BE2C (cell line): ENCODE data around the gene NLGN1.

Experiments
- DNase-seq: peaks from one replicate; pipeline ENCODE4 v3.0.0-alpha.2; 2020
- H3K27me3 ChIP-seq: fragments of 250-450 bp; sonication (Bioruptor Pico); 2 replicates; pipeline ENCODE4 v1.5.1; 2020; ENCODE audit warnings: mild to moderate bottlenecking
- H3K36me3 ChIP-seq: fragments of 250-450 bp; sonication (Bioruptor Pico); 2 replicates; pipeline ENCODE4 v1.5.1; 2020; ENCODE audit warnings: mild to moderate bottlenecking
- H3K4me1 ChIP-seq: fragments of 250-450 bp; sonication (Bioruptor Pico); 2 replicates; pipeline ENCODE4 v1.5.1; 2020
- H3K4me3 ChIP-seq: 2 replicates; pipeline ENCODE4 v1.5.1; 2011; ENCODE audit warnings: low read depth, low read length
- H3K9me3 ChIP-seq: fragments of 250-450 bp; sonication (Bioruptor Pico); 2 replicates; pipeline ENCODE4 v1.5.1; 2020
- CTCF ChIP-seq: IDR thresholded peaks from 2 replicates; pipeline ENCODE4 v1.5.1; 2012; ENCODE audit warnings: mild to moderate bottlenecking, low read depth, low read length

The NLGN1 gene

GRCh38 chr3:173745952-173746682 is 348.6 kb downstream of the NLGN1 start:
- TF ChIP-seq CTCF, result no peak
- H3K9me3 ChIP-seq, result no peaks in the 10 kb centered on the region
- DNase-seq, result no peak
- H3K36me3 ChIP-seq, result no peaks in the 10 kb centered on the region
- H3K4me1 ChIP-seq, result no peaks in the 10 kb centered on the region
- H3K4me3 ChIP-seq, result no peak overlapping the region
- H3K27me3 ChIP-seq, result no peaks in the 10 kb centered on the region

GRCh38 chr3:173747427-173747826 is 349.9 kb downstream of the NLGN1 start:
- H3K9me3 ChIP-seq, result no peaks in the 10 kb centered on the region
- H3K27me3 ChIP-seq, result no peaks in the 10 kb centered on the region
- no peaks in the 10 kb centered on the region for H3K4me1 ChIP-seq
- no peak overlapping the region for H3K4me3 ChIP-seq
- H3K36me3 ChIP-seq, result no peaks in the 10 kb centered on the region
- no peak for TF ChIP-seq CTCF
- DNase-seq, result no peak

DNA sequence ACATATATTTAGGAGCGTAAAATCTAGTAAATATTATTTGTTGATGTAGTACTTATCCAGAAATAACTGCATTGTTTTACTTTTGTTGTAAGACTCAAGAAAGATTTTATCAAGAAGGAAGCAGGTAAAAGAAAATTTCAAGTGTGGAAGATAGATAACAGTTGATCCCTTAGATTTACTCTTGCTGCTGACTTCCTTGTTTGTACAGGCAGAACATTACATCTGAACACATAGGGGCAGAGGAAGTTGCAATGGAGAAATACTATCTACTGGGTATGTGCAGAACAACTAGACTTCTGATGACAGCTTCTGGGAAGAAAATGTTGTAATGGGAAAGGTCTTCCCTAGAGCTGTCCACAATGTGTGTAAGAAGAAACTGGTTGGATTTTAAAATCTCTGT is 350.6 kb downstream of the NLGN1 start:
- no peak overlapping the region for H3K4me3 ChIP-seq
- TF ChIP-seq CTCF, result no peak
- H3K27me3 ChIP-seq, result no peaks in the 10 kb centered on the region
- no peaks in the 10 kb centered on the region for H3K4me1 ChIP-seq
- no peaks in the 10 kb centered on the region for H3K9me3 ChIP-seq
- DNase-seq, result no peak
- no peaks in the 10 kb centered on the region for H3K36me3 ChIP-seq

DNA sequence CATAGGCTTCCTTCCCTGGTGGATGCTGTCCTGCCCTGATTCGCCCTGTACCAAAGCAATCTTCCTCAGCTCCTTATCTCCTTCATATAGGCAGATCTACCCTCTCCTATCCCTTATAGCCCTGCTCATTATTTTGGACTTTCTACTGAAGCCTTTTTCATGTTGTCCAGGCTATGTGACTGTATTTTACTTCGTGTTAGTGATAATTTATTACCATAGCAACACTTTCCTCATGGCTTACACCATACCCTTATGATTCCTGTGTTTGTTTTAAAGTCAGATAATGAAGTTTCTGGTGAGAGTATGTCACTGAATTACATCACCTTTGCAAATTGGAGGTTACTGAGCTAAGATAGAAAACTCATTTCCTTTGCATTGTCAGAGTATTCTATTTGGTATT is 352.6 kb downstream of the NLGN1 start:
- H3K27me3 ChIP-seq, result no peaks in the 10 kb centered on the region
- H3K36me3 ChIP-seq, result no peaks in the 10 kb centered on the region
- H3K4me3 ChIP-seq, result no peak overlapping the region
- TF ChIP-seq CTCF, result no peak
- H3K9me3 ChIP-seq, result no peaks in the 10 kb centered on the region
- no peaks in the 10 kb centered on the region for H3K4me1 ChIP-seq
- DNase-seq, result no peak

DNA sequence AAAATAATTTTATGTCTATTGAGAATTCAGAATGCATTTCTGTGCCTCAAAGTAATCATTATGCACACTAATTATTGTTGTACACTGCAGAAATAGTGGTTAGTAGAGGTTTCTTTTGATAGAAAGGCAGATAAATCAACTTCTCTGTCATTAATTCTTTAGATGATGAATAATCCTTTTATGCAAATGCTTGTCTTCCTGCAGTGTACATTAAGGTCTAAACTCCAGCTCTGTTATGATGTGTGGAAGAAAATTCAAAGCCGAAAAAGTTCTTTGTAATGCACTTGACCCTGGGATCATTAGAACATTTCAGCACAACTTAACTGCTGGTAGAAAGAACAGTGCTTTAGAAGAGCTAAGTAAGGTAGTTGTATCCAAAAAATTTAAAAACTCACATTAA is 353.0 kb downstream of the NLGN1 start:
- no peak overlapping the region for H3K4me3 ChIP-seq
- no peaks in the 10 kb centered on the region for H3K27me3 ChIP-seq
- no peak for TF ChIP-seq CTCF
- no peaks in the 10 kb centered on the region for H3K9me3 ChIP-seq
- no peak for DNase-seq
- no peaks in the 10 kb centered on the region for H3K4me1 ChIP-seq
- H3K36me3 ChIP-seq, result no peaks in the 10 kb centered on the region

- TF ChIP-seq CTCF, result no peak
- Histone ChIP-seq H3K4me3 (no peak overlapping the region), H3K36me3 (no peaks in the 10 kb centered on the region), H3K4me1 (no peaks in the 10 kb centered on the region), H3K27me3 (no peaks in the 10 kb centered on the region), H3K9me3 (no peaks in the 10 kb centered on the region)
- DNase-seq, result no peak
Measured at GRCh38 chr3:173753593-173753992, 356.0 kb downstream of the NLGN1 start.
